HFFc6 (cell line): ENCODE data around the gene KIRREL3. TPM values are rescaled to one million over a fixed set of nuclear protein-coding genes. Genes with fewer than 3 reads are reported as not detected.

Source experiments
- DNase-seq: peaks from one replicate; pipeline ENCODE4 v3.0.0-alpha.2; 2018
- H3K27ac Mint-ChIP-seq: 2 replicates; pipeline ENCODE4 v1.8.0; 2020; ENCODE audit warnings: mild to moderate bottlenecking, mixed read lengths
- H3K27me3 Mint-ChIP-seq: 2 replicates; pipeline ENCODE4 v1.8.0; 2021; ENCODE audit warnings: mild to moderate bottlenecking, moderate library complexity, mixed read lengths; ENCODE audit not compliant: insufficient read depth
- H3K36me3 Mint-ChIP-seq: 2 replicates; pipeline ENCODE4 v1.8.0; 2021; ENCODE audit warnings: low read depth, mixed read lengths
- H3K4me1 Mint-ChIP-seq: 2 replicates; pipeline ENCODE4 v1.8.0; 2020; ENCODE audit warnings: low read depth, mixed read lengths
- H3K4me3 Mint-ChIP-seq: 2 replicates; pipeline ENCODE4 v1.8.0; 2020; ENCODE audit warnings: mild to moderate bottlenecking, moderate library complexity, mixed read lengths
- H3K9me3 Mint-ChIP-seq: 2 replicates; pipeline ENCODE4 v1.8.0; 2020; ENCODE audit warnings: mild to moderate bottlenecking, mixed read lengths
- total RNA-seq, 6 experiments: library from RNA; stranded (reverse); fragmentation: NEBNext Ultra II Directional; extraction: Animal tissue kit (Norgen Biotek cat#: 25700); gene quantifications; 2 replicates in 1 of 6; 3 replicates in 5 of 6; pipeline ENCODE4 v1.2.3, GENCODE V29; 2021
- TF ChIP-seq, protein P1 (sequence below): fragments of 200-600 bp; sonication (generic); IDR thresholded peaks from 2 replicates; pipeline ENCODE4 v1.5.0; 2021; ENCODE audit warnings: antibody characterized with exemption, mild to moderate bottlenecking

The KIRREL3 gene
- total RNA-seq, 6 experiments from 2014 or later: 22.2 to 38.2 (median 33.2) TPM

GRCh38 chr11:126636911-126637794, 363.4 kb downstream of the KIRREL3 start:
- no peaks in the 10 kb centered on the region; the same call in 1 of the 2 replicates for H3K27me3 Mint-ChIP-seq
- DNase-seq: peak; percentile 73
- H3K9me3 Mint-ChIP-seq: no peaks in the 10 kb centered on the region
- H3K36me3 Mint-ChIP-seq: peaks cover 14% of the 10 kb centered on the region; the same call in 1 of the 2 replicates
- TF ChIP-seq, protein P1, sequence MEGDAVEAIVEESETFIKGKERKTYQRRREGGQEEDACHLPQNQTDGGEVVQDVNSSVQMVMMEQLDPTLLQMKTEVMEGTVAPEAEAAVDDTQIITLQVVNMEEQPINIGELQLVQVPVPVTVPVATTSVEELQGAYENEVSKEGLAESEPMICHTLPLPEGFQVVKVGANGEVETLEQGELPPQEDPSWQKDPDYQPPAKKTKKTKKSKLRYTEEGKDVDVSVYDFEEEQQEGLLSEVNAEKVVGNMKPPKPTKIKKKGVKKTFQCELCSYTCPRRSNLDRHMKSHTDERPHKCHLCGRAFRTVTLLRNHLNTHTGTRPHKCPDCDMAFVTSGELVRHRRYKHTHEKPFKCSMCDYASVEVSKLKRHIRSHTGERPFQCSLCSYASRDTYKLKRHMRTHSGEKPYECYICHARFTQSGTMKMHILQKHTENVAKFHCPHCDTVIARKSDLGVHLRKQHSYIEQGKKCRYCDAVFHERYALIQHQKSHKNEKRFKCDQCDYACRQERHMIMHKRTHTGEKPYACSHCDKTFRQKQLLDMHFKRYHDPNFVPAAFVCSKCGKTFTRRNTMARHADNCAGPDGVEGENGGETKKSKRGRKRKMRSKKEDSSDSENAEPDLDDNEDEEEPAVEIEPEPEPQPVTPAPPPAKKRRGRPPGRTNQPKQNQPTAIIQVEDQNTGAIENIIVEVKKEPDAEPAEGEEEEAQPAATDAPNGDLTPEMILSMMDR: peak; percentile 9; the same call in 1 of the 2 replicates
- H3K4me1 Mint-ChIP-seq: peaks cover 78% of the 10 kb centered on the region
- H3K27ac Mint-ChIP-seq: peak overlapping the region; percentile 94
- H3K4me3 Mint-ChIP-seq: peak overlapping the region; percentile 83

DNA sequence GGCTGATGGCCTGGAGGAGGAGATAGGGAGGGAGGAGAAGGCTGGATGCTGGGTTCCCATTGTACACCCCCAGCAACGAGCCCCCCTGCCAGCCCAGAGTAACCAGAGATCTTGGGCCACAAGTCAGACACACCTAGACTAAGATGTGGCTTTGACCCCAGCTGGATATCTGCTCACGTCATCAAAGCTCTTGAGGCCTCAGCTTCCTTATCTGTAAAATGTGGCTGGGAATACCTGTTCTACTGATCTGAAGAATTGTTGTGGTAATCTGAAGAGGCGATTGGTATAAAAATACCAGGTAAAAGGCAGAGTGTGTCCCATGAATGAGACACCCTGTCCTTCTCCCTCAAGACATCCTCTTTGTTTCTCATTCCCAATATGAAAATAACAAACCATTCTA, 365.1 kb downstream of the KIRREL3 start:
- Mint-ChIP-seq H3K4me3 (peak overlapping the region; percentile 44), H3K4me1 (peaks cover 76% of the 10 kb centered on the region), H3K27ac (peak overlapping the region; percentile 94; the same call in 1 of the 2 replicates), H3K9me3 (no peaks in the 10 kb centered on the region), H3K36me3 (peaks cover 9% of the 10 kb centered on the region; the same call in 1 of the 2 replicates), H3K27me3 (no peaks in the 10 kb centered on the region; the same call in 1 of the 2 replicates)
- TF ChIP-seq, protein P1: no peak
- DNase-seq: no peak

DNA sequence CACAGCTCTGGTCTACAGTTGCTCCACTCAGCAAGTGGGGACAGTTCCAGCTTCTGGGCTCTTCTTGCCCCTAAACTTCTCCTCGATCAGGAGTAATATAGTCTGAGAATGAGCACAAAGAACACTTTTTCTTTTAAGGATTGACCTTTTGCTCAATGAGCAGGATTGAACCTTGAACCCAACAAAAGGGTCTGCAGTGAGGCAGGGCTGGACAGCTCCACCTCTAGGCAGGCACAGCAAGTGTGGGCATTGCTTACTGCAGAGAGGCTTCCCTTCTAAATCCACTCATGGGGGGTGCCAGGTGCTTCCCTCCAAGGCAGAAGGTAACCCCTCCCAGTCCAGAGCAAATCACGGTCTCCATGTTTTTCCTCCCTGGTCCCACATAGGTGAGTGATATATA, 365.6 kb downstream of the KIRREL3 start:
- H3K9me3 Mint-ChIP-seq: no peaks in the 10 kb centered on the region
- TF ChIP-seq, protein P1: no peak
- H3K36me3 Mint-ChIP-seq: peaks cover 9% of the 10 kb centered on the region; the same call in 1 of the 2 replicates
- DNase-seq: no peak
- no peaks in the 10 kb centered on the region; the same call in 1 of the 2 replicates for H3K27me3 Mint-ChIP-seq
- no peak overlapping the region; the same call in 1 of the 2 replicates for H3K4me3 Mint-ChIP-seq
- H3K4me1 Mint-ChIP-seq: peaks cover 76% of the 10 kb centered on the region
- peak overlapping the region; percentile 94; the same call in 1 of the 2 replicates for H3K27ac Mint-ChIP-seq

DNA sequence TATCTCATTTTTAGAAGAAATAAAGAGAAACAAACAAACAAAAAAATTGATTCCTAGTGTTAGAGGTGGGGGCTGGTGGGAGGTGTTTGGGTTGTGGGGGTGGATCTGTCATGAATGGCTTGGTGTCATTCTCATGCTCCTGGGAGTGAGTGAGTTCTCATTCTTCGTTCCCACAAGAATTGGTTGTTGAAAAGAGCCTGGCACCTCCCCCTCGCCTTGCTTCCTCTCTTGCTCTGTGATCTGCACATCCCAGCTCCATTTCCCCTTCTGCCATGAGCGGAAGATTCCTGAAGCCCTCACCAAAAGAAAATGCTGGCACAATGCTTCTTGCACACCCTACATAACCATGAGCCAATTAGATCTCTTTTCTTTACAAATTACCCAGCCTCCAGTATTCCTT, 367.2 kb downstream of the KIRREL3 start:
- Mint-ChIP-seq H3K36me3 (peaks cover 9% of the 10 kb centered on the region; the same call in 1 of the 2 replicates), H3K9me3 (no peaks in the 10 kb centered on the region), H3K27ac (no peak overlapping the region), H3K4me3 (no peak overlapping the region), H3K27me3 (peaks cover 1% of the 10 kb centered on the region), H3K4me1 (peaks cover 76% of the 10 kb centered on the region)
- DNase-seq: no peak
- TF ChIP-seq, protein P1: no peak

DNA sequence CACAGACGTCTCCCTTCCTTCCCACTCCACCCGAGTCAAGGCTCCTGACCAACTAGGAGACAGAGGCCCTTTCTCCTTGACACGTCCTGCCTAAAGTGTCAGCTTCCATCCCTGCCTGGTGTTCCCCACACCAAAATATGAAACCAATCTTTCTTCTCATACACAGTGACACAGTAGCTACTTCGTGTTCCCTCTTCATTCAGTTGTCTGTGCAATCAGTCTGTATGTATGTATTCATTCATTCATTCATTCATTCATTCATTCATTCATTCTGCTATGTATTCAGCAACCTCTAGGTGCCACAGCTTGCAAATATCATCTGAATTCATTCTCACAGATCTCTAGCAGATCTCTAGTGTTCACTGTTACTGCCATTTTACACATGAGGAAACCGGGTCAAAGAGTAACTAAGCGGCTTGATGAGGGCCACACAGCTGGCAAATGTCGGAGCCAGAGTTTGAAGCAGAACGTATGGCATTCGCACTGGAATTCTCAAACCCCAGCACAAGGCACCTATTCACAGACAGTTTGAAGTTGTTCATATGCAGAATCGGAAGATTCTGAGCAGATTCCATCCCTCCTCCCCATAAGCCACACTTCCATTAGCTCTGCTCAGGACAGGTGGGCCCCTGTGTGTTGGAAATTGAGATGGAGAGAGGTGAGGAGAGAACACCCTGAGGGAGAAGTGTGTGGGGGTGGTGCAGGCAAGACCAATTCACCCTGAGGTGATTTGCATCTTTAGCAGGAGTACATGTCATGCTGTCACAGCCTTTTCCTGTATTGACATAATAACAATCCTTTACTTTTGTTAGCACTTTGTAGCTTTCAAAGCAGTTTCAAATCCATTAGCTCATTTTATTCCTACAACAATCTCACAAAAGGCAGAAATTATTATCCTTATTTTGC, 369.4 kb downstream of the KIRREL3 start:
- DNase-seq: no peak
- Mint-ChIP-seq H3K36me3 (peaks cover 9% of the 10 kb centered on the region; the same call in 1 of the 2 replicates), H3K4me3 (no peak overlapping the region), H3K4me1 (peaks cover 61% of the 10 kb centered on the region), H3K9me3 (no peaks in the 10 kb centered on the region), H3K27me3 (peaks cover 1% of the 10 kb centered on the region), H3K27ac (no peak overlapping the region)
- TF ChIP-seq, protein P1: no peak
